Measurements from ENCODE around the gene GDPD2.
A peak's percentile ranks its signal among the peaks of the same experiment; 100 is the strongest.

The GDPD2 gene

DNA sequence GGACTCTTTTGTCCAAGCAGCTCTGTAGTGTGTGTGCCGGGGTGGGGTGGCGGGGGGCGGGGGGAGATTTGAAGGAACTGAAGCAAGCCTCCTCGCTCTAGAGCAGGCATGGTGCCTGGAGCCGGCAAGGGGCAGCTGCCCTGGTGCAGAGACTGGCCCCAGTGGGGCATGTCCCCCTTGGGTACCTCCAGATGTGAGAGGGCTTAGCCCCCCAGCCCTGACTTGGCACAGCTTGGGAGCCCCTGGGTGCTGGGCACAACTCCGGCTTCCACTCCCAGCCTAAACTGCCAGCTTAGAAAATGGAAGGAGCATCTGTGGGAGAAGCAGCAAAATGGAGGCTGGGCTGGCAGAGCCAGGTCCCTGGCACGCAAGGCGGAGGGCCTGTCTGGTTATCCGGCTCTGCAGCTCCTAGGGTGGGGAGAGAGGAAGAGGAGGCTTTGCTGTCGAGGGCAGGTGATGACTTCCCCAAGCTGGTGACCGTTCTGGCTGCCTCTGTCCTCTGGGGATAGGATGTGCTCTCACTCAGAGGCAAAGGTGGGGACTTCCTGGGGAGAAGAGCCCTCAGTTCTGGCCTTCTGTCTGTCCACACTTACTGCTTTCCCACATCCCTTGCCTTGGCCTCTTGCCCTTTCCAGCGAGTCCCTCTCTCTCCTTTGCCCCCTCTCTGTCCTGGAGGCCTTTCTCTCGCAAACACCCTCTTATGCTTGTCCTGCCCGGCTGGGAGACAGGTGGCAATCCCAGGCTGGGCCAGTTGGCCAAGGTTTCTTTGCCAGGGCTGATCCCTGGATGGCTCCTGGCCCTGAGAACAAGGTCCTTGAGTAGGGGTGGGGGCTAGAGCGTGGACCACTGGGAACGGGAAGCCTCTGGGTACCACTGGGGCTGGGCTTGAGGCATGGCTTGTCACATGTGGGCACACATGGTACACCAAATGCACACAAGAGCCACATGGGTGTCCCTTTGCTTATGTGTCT, 23.6 kb downstream of the GDPD2 start:
- no peak overlapping the region for H2AFZ ChIP-seq (ENCODE audit: low read length)

DNA sequence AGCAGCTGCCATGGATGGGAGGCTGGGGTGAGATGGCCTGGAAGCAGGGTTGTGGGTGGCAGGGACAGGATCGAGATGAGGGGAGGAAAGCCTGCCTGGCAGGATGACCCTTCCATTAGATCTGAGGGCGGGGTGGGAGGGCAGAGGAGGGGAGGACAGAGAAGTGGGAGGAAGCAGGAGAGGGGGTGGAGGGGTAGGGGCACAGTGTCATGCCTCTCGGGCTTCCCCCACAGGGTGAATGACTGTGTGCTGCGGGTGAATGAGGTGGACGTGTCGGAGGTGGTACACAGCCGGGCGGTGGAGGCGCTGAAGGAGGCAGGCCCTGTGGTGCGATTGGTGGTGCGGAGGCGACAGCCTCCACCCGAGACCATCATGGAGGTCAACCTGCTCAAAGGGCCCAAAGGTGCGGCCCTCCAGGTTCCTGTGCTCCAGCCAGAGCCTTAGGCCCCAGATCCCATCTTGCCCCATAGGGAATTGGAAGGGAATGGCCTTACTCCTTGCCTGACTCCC, 26.4 kb downstream of the GDPD2 start:
- H3K36me3 ChIP-seq (replicated peaks; ENCODE audit: insufficient read depth, low read length): no peaks in the 10 kb centered on the region
- H3F3A ChIP-seq (ENCODE audit: insufficient read depth, low read length): peaks cover 15% of the 10 kb centered on the region; the same call in 1 of the 2 replicates
- no peak overlapping the region for H3K27ac ChIP-seq (ENCODE audit: low read length)
- no peak overlapping the region for H3K9ac ChIP-seq (ENCODE audit: low read length)
- no peak overlapping the region for H3K4me2 ChIP-seq (ENCODE audit: low read depth, low read length)
- H3K9me2 ChIP-seq (replicated peaks; ENCODE audit: insufficient read depth, low read length): no peaks in the 10 kb centered on the region
- peaks cover 15% of the 10 kb centered on the region for H3K4me1 ChIP-seq (ENCODE audit: low read length)
- no peaks in the 10 kb centered on the region for H3K79me2 ChIP-seq (ENCODE audit: low read length)
- H2AFZ ChIP-seq (ENCODE audit: low read length): no peak overlapping the region
- no peaks in the 10 kb centered on the region for H4K20me1 ChIP-seq (ENCODE audit: insufficient read depth, low read length)
- no peak for TF ChIP-seq EZH2phosphoT487 (IDR thresholded peaks at IDR 0.05; ENCODE audit: low read length)
- TF ChIP-seq, protein P1, sequence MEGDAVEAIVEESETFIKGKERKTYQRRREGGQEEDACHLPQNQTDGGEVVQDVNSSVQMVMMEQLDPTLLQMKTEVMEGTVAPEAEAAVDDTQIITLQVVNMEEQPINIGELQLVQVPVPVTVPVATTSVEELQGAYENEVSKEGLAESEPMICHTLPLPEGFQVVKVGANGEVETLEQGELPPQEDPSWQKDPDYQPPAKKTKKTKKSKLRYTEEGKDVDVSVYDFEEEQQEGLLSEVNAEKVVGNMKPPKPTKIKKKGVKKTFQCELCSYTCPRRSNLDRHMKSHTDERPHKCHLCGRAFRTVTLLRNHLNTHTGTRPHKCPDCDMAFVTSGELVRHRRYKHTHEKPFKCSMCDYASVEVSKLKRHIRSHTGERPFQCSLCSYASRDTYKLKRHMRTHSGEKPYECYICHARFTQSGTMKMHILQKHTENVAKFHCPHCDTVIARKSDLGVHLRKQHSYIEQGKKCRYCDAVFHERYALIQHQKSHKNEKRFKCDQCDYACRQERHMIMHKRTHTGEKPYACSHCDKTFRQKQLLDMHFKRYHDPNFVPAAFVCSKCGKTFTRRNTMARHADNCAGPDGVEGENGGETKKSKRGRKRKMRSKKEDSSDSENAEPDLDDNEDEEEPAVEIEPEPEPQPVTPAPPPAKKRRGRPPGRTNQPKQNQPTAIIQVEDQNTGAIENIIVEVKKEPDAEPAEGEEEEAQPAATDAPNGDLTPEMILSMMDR (IDR thresholded peaks at IDR 0.05; ENCODE audit: low read length): no peak
- no peak for TF ChIP-seq EZH2 (optimal IDR thresholded peaks at IDR 0.05; ENCODE audit: low read depth, low read length)
- no peak for DNase-seq
- no peaks in the 10 kb centered on the region for H3K27me3 ChIP-seq (replicated peaks; ENCODE audit: insufficient read depth, low read length)
- no peak overlapping the region for H3K4me3 ChIP-seq (ENCODE audit: low read length)
- no peaks in the 10 kb centered on the region for H3K9me3 ChIP-seq (replicated peaks; ENCODE audit: insufficient read depth, low read length)

More for the DNA sequence above, 23.6 kb downstream of the GDPD2 start:
- TF ChIP-seq EZH2phosphoT487 (IDR thresholded peaks at IDR 0.05; ENCODE audit: low read length) (no peak), EZH2 (optimal IDR thresholded peaks at IDR 0.05; ENCODE audit: low read depth, low read length) (no peak)
- TF ChIP-seq, protein P1 (IDR thresholded peaks at IDR 0.05; ENCODE audit: low read length): no peak
- H3K27ac ChIP-seq (ENCODE audit: low read length): no peak overlapping the region
- no peaks in the 10 kb centered on the region for H3K9me3 ChIP-seq (replicated peaks; ENCODE audit: insufficient read depth, low read length)
- no peak overlapping the region for H3K4me3 ChIP-seq (ENCODE audit: low read length)
- H3K4me1 ChIP-seq (ENCODE audit: low read length): no peaks in the 10 kb centered on the region
- H3K27me3 ChIP-seq (replicated peaks; ENCODE audit: insufficient read depth, low read length): no peaks in the 10 kb centered on the region
- no peak for DNase-seq
- H3F3A ChIP-seq (ENCODE audit: insufficient read depth, low read length): no peaks in the 10 kb centered on the region
- H3K9me2 ChIP-seq (replicated peaks; ENCODE audit: insufficient read depth, low read length): no peaks in the 10 kb centered on the region
- H3K9ac ChIP-seq (ENCODE audit: low read length): no peak overlapping the region
- H3K4me2 ChIP-seq (ENCODE audit: low read depth, low read length): no peak overlapping the region
- no peaks in the 10 kb centered on the region for H3K79me2 ChIP-seq (ENCODE audit: low read length)
- no peaks in the 10 kb centered on the region for H3K36me3 ChIP-seq (replicated peaks; ENCODE audit: insufficient read depth, low read length)
- no peaks in the 10 kb centered on the region for H4K20me1 ChIP-seq (ENCODE audit: insufficient read depth, low read length)

DNA sequence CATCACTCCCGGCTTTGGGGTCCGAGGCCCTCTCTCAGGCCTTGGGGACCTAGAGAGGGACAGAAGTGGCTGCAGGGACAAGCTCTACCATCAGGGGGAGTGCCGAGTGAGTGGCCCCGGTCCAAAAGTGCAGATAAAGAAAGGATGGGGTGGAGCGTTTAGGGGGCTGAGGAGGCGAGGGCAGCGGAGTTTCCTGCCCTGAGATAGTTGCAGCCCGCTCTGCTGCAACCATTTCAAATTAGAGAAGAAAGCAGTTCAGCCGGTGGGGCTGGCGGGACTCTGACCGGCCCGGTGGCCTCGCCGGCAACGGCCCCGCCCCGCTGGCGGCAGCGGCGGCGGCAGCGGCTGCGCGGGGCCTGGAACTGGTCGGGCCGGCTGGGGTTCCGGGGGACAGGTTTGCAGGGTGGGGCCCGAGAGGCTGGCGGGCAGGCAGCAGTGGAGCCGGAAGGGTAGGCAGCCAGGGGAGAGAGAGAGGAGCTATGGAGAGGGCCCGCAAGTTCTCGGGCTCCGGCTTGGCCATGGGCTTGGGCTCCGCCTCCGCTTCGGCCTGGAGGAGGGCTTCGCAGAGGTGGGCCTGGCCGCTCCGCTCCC, 29.1 kb downstream of the GDPD2 start:
- H2AFZ ChIP-seq (ENCODE audit: low read length): peak overlapping the region; percentile 82

More for the DNA sequence above, 29.1 kb downstream of the GDPD2 start:
- no peaks in the 10 kb centered on the region for H3K27me3 ChIP-seq (replicated peaks; ENCODE audit: insufficient read depth, low read length)
- peaks cover 19% of the 10 kb centered on the region for H3K79me2 ChIP-seq (ENCODE audit: low read length)
- no peaks in the 10 kb centered on the region for H3K36me3 ChIP-seq (replicated peaks; ENCODE audit: insufficient read depth, low read length)
- H3F3A ChIP-seq (ENCODE audit: insufficient read depth, low read length): peaks cover 15% of the 10 kb centered on the region; the same call in 1 of the 2 replicates
- no peaks in the 10 kb centered on the region for H3K9me3 ChIP-seq (replicated peaks; ENCODE audit: insufficient read depth, low read length)
- DNase-seq: peak; percentile 47
- no peaks in the 10 kb centered on the region for H4K20me1 ChIP-seq (ENCODE audit: insufficient read depth, low read length)
- peaks cover 24% of the 10 kb centered on the region for H3K4me1 ChIP-seq (ENCODE audit: low read length)
- H3K9me2 ChIP-seq (replicated peaks; ENCODE audit: insufficient read depth, low read length): no peaks in the 10 kb centered on the region
- H3K9ac ChIP-seq (ENCODE audit: low read length): peak overlapping the region; percentile 46; the same call in 1 of the 2 replicates
- peak overlapping the region; percentile 82 for H3K4me2 ChIP-seq (ENCODE audit: low read depth, low read length)
- H3K27ac ChIP-seq (ENCODE audit: low read length): no peak overlapping the region
- TF ChIP-seq EZH2phosphoT487 (IDR thresholded peaks at IDR 0.05; ENCODE audit: low read length): no peak
- TF ChIP-seq, protein P1 (IDR thresholded peaks at IDR 0.05; ENCODE audit: low read length): peak; percentile 58
- peak overlapping the region; percentile 65 for H3K4me3 ChIP-seq (ENCODE audit: low read length)

All from MM.1S (cell line).